Central memory CD8-positive, alpha-beta T cell (primary cell): ENCODE data around the gene FHAD1.

Source experiments
- ATAC-seq: fragments of 150-1000 bp; cut with Tn5 transposase; replicated peaks from 2 replicates; pipeline ENCODE4 v1.10.0; 2022; ENCODE audit warnings: mild to moderate bottlenecking, moderate FRiP score, moderate number of reproducible peaks; ENCODE audit not compliant: poor library complexity, severe bottlenecking; ENCODE audit errors: extremely low read depth
- DNase-seq, 2 donors: peaks; one replicate each; pipeline ENCODE4 v3.0.0; 2021; ENCODE audit warnings: low spot score in 2 of 2
- H3K27ac Mint-ChIP-seq: one replicate; pipeline ENCODE4 v1.8.0; 2022; ENCODE audit warnings: low read depth, mild to moderate bottlenecking, moderate library complexity, mixed read lengths
- H3K27me3 Mint-ChIP-seq: one replicate; pipeline ENCODE4 v1.8.0; 2022; ENCODE audit warnings: mixed read lengths
- H3K36me3 Mint-ChIP-seq: one replicate; pipeline ENCODE4 v1.8.0; 2022; ENCODE audit warnings: mild to moderate bottlenecking, moderate library complexity, mixed read lengths; ENCODE audit not compliant: insufficient read depth
- H3K4me1 Mint-ChIP-seq: one replicate; pipeline ENCODE4 v1.8.0; 2022; ENCODE audit warnings: mixed read lengths
- H3K4me3 Mint-ChIP-seq: one replicate; pipeline ENCODE4 v1.8.0; 2022; ENCODE audit warnings: mild to moderate bottlenecking, moderate library complexity, mixed read lengths
- H3K9me3 Mint-ChIP-seq: one replicate; pipeline ENCODE4 v1.8.0; 2022; ENCODE audit warnings: mixed read lengths

FHAD1 gene

GRCh38 chr1:15408890-15409387 lies 161.9 kb downstream of the FHAD1 start:
- ATAC-seq = no peak
- Mint-ChIP-seq H3K4me1 (peaks cover 74% of the 10 kb centered on the region), H3K36me3 (peaks cover 49% of the 10 kb centered on the region), H3K27ac (peak overlapping the region; percentile 100), H3K9me3 (no peaks in the 10 kb centered on the region), H3K4me3 (peak overlapping the region; percentile 97), H3K27me3 (no peaks in the 10 kb centered on the region)
- no peak for DNase-seq

DNA sequence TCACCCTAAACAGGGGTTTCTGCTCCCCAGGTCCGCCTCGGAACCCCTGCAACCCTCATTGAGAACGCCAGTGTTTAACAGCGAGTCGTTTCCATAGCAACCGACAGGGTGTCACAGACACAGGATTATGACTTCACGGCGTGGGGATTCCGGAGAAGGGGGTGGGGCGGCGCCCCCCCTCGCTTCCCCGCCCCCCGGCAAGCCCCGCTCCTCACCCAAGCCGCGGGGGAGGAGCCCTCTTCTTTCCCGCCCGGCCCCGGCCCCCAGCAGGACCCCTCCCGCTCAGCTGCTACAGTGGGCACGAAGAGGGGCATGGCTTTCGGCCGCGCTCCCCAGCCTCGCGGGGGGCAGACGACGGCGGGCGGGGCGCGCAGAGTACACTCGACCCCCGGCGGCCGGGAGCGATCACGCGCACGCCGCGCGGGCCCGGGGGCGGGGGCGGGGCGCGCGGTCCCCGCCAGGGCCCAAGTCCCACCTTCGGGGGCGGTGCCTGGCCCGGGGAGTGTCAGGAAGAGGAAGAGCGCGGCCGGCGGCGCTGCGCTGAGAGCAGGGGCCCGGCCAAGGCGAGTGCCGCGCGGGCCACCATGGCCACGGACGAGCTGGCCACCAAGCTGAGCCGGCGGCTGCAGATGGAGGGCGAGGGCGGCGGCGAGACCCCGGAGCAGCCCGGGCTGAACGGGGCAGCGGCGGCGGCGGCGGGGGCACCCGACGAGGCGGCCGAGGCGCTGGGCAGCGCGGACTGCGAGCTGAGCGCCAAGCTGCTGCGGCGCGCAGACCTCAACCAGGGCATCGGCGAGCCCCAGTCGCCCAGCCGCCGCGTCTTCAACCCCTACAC lies 162.6 kb downstream of the FHAD1 start, which contains the start of gene EFHD2:
TSS of gene EFHD2 (plus strand) at position 501 of the 835 bp plus-strand sequence. CDS start at position 585, 84 bp downstream.
- Mint-ChIP-seq H3K27me3 (no peaks in the 10 kb centered on the region), H3K4me3 (peak within 1 kb of the TSS; percentile 97), H3K4me1 (peaks cover 80% of the 10 kb centered on the region), H3K27ac (peak within 1 kb of the TSS; percentile 100), H3K9me3 (no peaks in the 10 kb centered on the region), H3K36me3 (peaks cover 55% of the 10 kb centered on the region)
- DNase-seq (peak; percentile 75 to 82), ATAC-seq (peak; percentile 66)

DNA sequence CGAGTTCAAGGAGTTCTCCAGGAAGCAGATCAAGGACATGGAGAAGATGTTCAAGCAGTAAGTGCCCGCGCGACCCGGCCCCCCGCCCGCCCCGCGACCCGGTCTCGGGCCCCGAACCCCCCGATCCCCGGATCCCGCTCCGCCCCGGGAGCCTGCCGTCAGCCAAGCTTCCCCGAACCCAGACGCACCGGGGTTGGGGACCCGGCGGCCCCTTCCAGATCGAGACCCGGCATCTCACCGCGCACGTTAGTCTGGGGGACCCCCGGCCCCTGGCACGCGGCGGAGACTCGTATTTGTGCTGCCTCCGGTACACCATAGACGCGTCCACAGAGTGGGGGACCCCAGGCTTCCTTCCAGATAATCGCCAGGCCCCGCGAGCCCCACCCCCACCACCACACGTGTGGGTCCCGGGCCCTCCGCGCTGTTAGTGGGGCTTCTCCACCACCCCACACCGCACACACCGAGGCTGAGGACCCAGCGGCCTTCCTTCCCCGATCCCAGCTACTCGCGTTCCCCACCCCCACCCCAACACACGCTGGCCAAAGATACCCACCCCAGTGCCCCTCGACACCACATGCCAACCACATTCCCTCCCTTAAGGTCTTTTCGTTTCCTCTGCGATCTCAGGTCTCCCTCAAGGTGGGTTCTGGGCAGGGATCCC lies 163.3 kb downstream of the FHAD1 start:
- H3K4me3 Mint-ChIP-seq = peak overlapping the region; percentile 97
- no peaks in the 10 kb centered on the region for H3K9me3 Mint-ChIP-seq
- no peaks in the 10 kb centered on the region for H3K27me3 Mint-ChIP-seq
- H3K4me1 Mint-ChIP-seq = peaks cover 83% of the 10 kb centered on the region
- DNase-seq = no peak
- no peak for ATAC-seq
- H3K36me3 Mint-ChIP-seq = peaks cover 58% of the 10 kb centered on the region
- peak overlapping the region; percentile 100 for H3K27ac Mint-ChIP-seq

GRCh38 chr1:15410884-15411245 lies 163.8 kb downstream of the FHAD1 start:
- Mint-ChIP-seq H3K36me3 (peaks cover 61% of the 10 kb centered on the region), H3K9me3 (no peaks in the 10 kb centered on the region), H3K27me3 (no peaks in the 10 kb centered on the region), H3K27ac (peak overlapping the region; percentile 100), H3K4me1 (peaks cover 83% of the 10 kb centered on the region), H3K4me3 (peak overlapping the region; percentile 97)
- ATAC-seq = no peak
- DNase-seq = no peak

- Mint-ChIP-seq H3K4me3 (peak overlapping the region; percentile 97), H3K27me3 (no peaks in the 10 kb centered on the region), H3K36me3 (peaks cover 68% of the 10 kb centered on the region), H3K9me3 (no peaks in the 10 kb centered on the region), H3K4me1 (peaks cover 84% of the 10 kb centered on the region), H3K27ac (peak overlapping the region; percentile 100)
- ATAC-seq = peak; percentile 48
- DNase-seq = peak; percentile 48 to 60
Observed at GRCh38 chr1:15411593-15412137, 164.6 kb downstream of the FHAD1 start.

DNA sequence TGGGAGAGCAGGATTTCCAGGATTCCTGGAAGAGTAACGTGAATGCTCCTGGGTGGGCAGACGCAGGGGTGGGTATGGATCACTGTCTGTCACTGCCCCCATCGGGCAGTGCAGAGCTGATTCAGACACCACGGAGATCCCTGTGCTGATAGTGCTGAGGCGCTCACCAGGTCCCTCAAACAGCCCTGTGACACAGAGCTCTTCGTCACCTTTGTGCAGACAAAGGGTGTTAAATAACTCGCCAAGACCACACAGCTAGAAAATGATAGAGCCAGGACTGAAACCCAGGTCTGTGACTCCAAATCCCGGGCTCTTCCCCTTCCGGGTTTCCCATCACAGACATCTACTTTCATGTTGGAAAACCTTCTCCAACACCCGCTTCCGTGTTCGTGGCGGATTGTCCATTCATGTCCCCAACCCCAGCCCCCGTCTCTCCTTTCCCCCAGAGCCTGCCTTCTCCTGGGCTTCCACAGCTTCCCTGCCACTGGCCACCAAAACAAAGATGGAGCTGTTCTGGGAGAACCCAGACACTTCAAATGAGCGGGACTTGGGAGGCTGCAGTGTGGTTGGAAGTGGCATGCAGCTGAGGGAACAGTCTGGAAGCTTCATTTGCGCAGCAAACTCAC lies 165.3 kb downstream of the FHAD1 start:
- Mint-ChIP-seq H3K9me3 (no peaks in the 10 kb centered on the region), H3K27ac (peak overlapping the region; percentile 100), H3K36me3 (peaks cover 72% of the 10 kb centered on the region), H3K27me3 (no peaks in the 10 kb centered on the region), H3K4me1 (peaks cover 84% of the 10 kb centered on the region), H3K4me3 (peak overlapping the region; percentile 97)
- ATAC-seq = peak; percentile 57
- DNase-seq = peak in 1 of 2 donors; percentile 62

- Mint-ChIP-seq H3K9me3 (no peaks in the 10 kb centered on the region), H3K27ac (peak overlapping the region; percentile 100), H3K27me3 (no peaks in the 10 kb centered on the region), H3K4me1 (peaks cover 83% of the 10 kb centered on the region), H3K36me3 (peaks cover 74% of the 10 kb centered on the region), H3K4me3 (peak overlapping the region; percentile 97)
- no peak for DNase-seq
- no peak for ATAC-seq
Observed at GRCh38 chr1:15412843-15413242, 165.8 kb downstream of the FHAD1 start.

- H3K27me3 Mint-ChIP-seq = no peaks in the 10 kb centered on the region
- H3K9me3 Mint-ChIP-seq = no peaks in the 10 kb centered on the region
- ATAC-seq (no peak), DNase-seq (no peak)
- H3K27ac Mint-ChIP-seq = peak overlapping the region; percentile 100
- H3K36me3 Mint-ChIP-seq = peaks cover 78% of the 10 kb centered on the region
- peak overlapping the region; percentile 97 for H3K4me3 Mint-ChIP-seq
- H3K4me1 Mint-ChIP-seq = peaks cover 83% of the 10 kb centered on the region
Observed at GRCh38 chr1:15413563-15414444, 166.8 kb downstream of the FHAD1 start.

DNA sequence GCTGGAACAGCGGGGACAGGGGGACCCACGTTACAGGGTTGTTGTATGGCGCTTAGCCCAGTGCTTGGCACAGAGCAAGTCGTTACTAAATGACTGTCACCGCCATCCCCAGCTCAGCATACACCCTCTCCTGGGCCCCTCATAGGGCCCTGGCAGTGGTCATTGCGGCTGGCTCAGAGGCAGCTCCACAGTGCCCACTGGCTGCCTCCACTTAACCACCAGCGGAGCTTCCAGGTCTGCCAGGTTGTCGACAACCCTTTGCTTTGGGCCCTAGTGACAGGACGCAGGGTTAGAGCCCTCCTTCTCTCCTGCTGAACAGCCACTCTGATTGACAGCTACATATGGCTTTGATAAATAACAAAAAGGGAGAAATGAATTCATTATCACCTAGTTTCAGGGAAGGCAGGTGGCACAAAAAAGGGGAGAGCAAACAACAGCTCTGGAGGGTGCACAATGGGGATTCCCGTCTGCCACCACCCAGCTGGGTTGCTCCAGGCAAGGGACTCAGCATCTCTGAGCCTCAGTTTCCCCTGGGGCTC lies 167.5 kb downstream of the FHAD1 start:
- H3K4me3 Mint-ChIP-seq = peak overlapping the region; percentile 97
- ATAC-seq (no peak), DNase-seq (no peak)
- peaks cover 76% of the 10 kb centered on the region for H3K36me3 Mint-ChIP-seq
- no peaks in the 10 kb centered on the region for H3K9me3 Mint-ChIP-seq
- peak overlapping the region; percentile 100 for H3K27ac Mint-ChIP-seq
- H3K4me1 Mint-ChIP-seq = peaks cover 78% of the 10 kb centered on the region
- H3K27me3 Mint-ChIP-seq = no peaks in the 10 kb centered on the region

DNA sequence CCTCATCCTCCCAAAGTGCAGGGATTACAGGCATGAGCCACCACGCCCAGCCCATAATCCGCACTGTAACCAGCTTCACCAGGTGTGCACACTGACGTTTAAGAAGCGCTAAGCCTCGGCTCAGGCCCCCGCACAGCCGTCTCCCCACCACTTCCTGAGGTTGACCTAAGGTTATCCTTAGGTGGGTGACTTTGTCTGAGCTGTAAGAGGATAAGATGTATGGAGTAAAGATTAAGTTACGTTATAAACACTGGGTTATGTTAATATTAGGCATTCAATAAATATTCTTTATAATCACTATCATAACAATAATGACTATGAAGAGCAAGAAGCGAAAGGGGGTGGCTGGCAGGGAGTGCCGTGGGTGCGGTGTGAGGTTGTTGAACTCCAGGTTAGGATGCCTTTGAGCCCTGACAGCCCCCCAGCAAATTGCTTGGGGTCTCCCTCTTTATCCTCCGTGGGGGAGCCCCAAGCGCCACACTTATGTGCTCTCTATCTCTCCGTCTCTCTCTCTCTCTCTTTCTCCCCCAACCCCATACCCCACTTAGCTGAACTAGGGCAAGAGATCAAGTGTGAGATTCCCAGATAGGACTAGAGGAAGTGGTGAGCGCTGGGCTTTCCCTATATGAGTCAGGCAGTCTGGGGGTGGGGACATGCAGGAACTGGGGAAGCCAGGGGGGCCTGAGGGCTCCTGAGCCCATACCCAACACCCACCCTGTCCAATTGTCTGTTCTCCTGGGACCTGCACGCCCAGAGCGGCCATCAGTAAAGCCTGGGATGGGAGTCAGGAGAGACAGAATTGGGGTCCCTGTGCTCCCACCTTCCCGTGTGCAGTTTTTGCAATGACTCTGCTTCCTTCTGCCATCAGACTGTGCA lies 170.3 kb downstream of the FHAD1 start:
- peak overlapping the region; percentile 100 for H3K27ac Mint-ChIP-seq
- peak; percentile 79 for ATAC-seq
- no peaks in the 10 kb centered on the region for H3K9me3 Mint-ChIP-seq
- H3K4me1 Mint-ChIP-seq = peaks cover 77% of the 10 kb centered on the region
- peaks cover 58% of the 10 kb centered on the region for H3K36me3 Mint-ChIP-seq
- H3K27me3 Mint-ChIP-seq = no peaks in the 10 kb centered on the region
- H3K4me3 Mint-ChIP-seq = peak overlapping the region; percentile 97
- peak in 1 of 2 donors; percentile 54 for DNase-seq
